ENCODE measurements around the gene CHD5. TPM values are rescaled to one million over a fixed set of nuclear protein-coding genes. Genes with fewer than 3 reads are reported as not detected.

The CHD5 gene
- total and polyA plus RNA-seq, 2 of the 13 experiments (the other 11 are each of a cell fraction or from before 2014, with no cell fraction given): 0.02 to 0.21 TPM

DNA sequence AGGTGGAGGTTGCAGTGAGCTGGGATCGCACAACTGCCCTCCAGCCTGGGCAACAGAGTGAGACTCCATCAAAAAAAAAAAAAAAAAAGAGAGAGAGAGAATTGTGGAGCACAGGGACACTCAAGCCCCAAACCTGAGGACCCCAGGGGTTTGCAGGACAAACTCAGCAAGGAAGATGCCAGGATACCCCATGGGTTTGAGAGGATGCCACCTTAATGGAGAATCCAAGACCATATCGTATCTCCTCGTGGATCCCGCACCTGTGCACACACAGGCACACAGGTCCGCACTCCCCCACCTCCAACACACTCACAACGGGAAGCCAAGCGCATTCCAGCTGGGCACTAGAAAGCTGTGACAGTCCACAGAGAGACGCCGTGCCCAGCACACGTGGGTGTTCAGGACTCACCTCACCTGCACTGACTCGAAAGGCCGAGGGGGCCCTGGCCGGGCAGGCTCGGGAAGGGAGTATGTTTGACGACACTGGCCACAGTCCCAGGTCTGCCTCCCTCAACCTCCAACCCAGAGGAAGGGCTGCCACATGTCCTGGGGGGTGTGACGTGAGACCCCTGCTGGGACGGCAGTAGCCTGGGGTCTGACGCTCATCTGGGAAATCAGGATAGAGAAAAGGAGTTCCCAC lies 11.1 kb downstream of the CHD5 start:
- POLR2A ChIA-PET: no interaction called here
- H3K9me3 ChIP-seq (ENCODE audit: low read length): no peaks in the 10 kb centered on the region
- H2AFZ ChIP-seq (ENCODE audit: low read length): no peak overlapping the region
- H3K4me1 ChIP-seq (ENCODE audit: insufficient read depth, low read length): peaks cover 15% of the 10 kb centered on the region
- H4K20me1 ChIP-seq (ENCODE audit: insufficient read depth, low read length): peaks cover 8% of the 10 kb centered on the region; the same call in 1 of the 2 replicates
- no peak overlapping the region for H3K27ac ChIP-seq (ENCODE audit: extremely low read length, insufficient read depth, low read length)
- H3K4me2 ChIP-seq (ENCODE audit: low read depth, low read length): no peak overlapping the region
- no peak for DNase-seq (ENCODE audit: low spot score)
- no peaks in the 10 kb centered on the region for H3K36me3 ChIP-seq (replicated peaks in 1 of 2; ENCODE audit: control insufficient read depth in 1 of 2, insufficient read depth in 2 of 2, low read length in 2 of 2)
- no peak for FAIRE-seq
- intact Hi-C loops (cut with micrococcal nuclease; ENCODE audit: unreplicated experiment) (no loop called here), in situ Hi-C loops (cut with HindIII; ENCODE audit: extremely low pct_ligation_motif_present, low pct_unique_long_range_greater_than_20kb) (no loop called here)
- TF ChIP-seq SPEN (CRISPR knock-in tag; IDR thresholded peaks at IDR 0.05; ENCODE audit: low read depth): no peak
- TF ChIP-seq CREB1 (IDR thresholded peaks at IDR 0.05): 0 out of 2 replicates have a peak, but pooled peaks have one; percentile 4
- TF ChIP-seq CREB1 (CRISPR knock-in tag; IDR thresholded peaks at IDR 0.05): no peak
- BruUV-seq (replicated peaks): no TSS peak
- H3K4me3 ChIP-seq (replicated peaks in 1 of 3; ENCODE audit: insufficient read depth in 1 of 3, low read depth in 2 of 3, low read length in 3 of 3): no peak overlapping the region
- CTCF ChIA-PET (ENCODE audit: low intra/inter-chr PET ratio, low total read pairs): no interaction called here
- ATAC-seq: no peak
- WGBS (ENCODE audit: low lambda C conversion rate): 40% methylated on average over 5 of the region's 18 CpGs
- H3K27me3 ChIP-seq (ENCODE audit: control insufficient read depth in 1 of 2, insufficient read depth in 2 of 2, low read length in 2 of 2): peaks cover 24 to 84% of the 10 kb centered on the region in 2 experiments
- no peak overlapping the region for H3K9ac ChIP-seq (ENCODE audit: insufficient read depth, low read depth, low read length)
- H3K79me2 ChIP-seq (ENCODE audit: insufficient read depth, low read length): no peaks in the 10 kb centered on the region

DNA sequence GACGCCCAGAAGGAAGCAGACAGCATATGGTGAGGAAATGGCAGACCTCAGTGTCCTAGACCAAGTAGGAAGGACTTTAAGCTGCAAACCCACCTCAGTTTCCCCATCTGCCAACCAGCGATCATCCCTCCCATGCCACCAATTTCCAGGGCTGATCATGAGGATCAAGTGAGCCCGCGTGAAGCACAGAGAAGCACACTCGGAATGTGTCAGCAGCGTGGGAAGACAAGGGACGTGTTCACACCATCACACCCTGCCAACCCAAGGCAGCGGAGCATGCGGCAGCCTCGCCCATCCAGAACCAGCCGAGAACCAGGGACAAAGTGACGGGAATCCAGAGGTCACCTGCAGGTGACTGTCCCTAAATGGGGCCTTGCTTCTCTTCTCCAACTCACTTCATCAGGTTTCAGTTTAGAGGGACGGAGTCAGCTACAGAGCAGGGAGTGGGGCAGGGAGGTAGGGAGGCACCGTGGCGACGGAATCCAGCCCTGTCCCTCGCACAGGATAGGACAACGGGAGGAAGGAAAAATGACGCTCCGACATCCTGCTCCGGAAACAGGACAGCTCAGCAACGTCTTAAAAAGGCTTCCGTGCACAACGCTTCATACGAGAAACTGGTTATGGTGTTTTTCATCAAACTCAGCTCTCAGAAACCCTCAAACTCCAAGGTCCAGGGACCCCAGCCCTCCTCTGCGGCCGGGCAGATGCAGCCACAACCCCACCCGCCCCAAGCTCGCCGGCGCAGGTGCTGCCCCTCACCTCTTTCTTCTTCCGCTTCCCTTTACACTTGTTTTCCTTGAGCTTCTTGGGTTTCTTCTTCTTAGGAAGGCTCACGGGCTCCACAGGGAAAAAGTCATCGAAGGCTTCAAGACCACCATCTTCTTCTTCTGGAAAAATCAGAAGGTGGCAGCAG lies 12.5 kb downstream of the CHD5 start:
- H2AFZ ChIP-seq (ENCODE audit: low read length): no peak overlapping the region
- H3K36me3 ChIP-seq (replicated peaks in 1 of 2; ENCODE audit: control insufficient read depth in 1 of 2, insufficient read depth in 2 of 2, low read length in 2 of 2): no peaks in the 10 kb centered on the region
- in situ Hi-C loops (cut with HindIII; ENCODE audit: extremely low pct_ligation_motif_present, low pct_unique_long_range_greater_than_20kb): no loop called here
- ATAC-seq (no peak), DNase-seq (ENCODE audit: low spot score) (no peak), FAIRE-seq (no peak)
- H3K4me2 ChIP-seq (ENCODE audit: low read depth, low read length): no peak overlapping the region
- BruUV-seq (replicated peaks): no TSS peak
- no peaks in the 10 kb centered on the region for H3K79me2 ChIP-seq (ENCODE audit: insufficient read depth, low read length)
- H3K9me3 ChIP-seq (ENCODE audit: low read length): no peaks in the 10 kb centered on the region
- H3K4me3 ChIP-seq (replicated peaks in 1 of 3; ENCODE audit: insufficient read depth in 1 of 3, low read depth in 2 of 3, low read length in 3 of 3): no peak overlapping the region
- no peak overlapping the region for H3K27ac ChIP-seq (ENCODE audit: extremely low read length, insufficient read depth, low read length)
- ChIA-PET CTCF (ENCODE audit: low intra/inter-chr PET ratio, low total read pairs) (no interaction called here), POLR2A (no interaction called here)
- H3K9ac ChIP-seq (ENCODE audit: insufficient read depth, low read depth, low read length): no peak overlapping the region
- H3K4me1 ChIP-seq (ENCODE audit: insufficient read depth, low read length): peaks cover 12% of the 10 kb centered on the region
- intact Hi-C loops (cut with micrococcal nuclease; ENCODE audit: unreplicated experiment): no loop called here
- peaks cover 23 to 96% of the 10 kb centered on the region in 2 experiments for H3K27me3 ChIP-seq (ENCODE audit: control insufficient read depth in 1 of 2, insufficient read depth in 2 of 2, low read length in 2 of 2)
- peaks cover 10% of the 10 kb centered on the region; the same call in 1 of the 2 replicates for H4K20me1 ChIP-seq (ENCODE audit: insufficient read depth, low read length)
- 19% methylated on average over 26 of the region's 34 CpGs for WGBS (ENCODE audit: low lambda C conversion rate)
- TF ChIP-seq FOXK2 (IDR thresholded peaks at IDR 0.05) (no peak), EZH2 (conservative IDR thresholded peaks at IDR 0.05; ENCODE audit: low read depth, low read length) (peak; percentile 55; the same call in 1 of the 2 replicates)

All from HepG2 (cell line).